ENCODE data around the gene KBTBD13. TPM values are rescaled to one million over a fixed set of nuclear protein-coding genes. Genes with fewer than 3 reads are reported as not detected.
"Not testable (repeated sequence)": the region's sequence is repeated elsewhere in the genome, so short reads cannot be mapped to it uniquely, and the experiment has no call there.

KBTBD13 gene
- total and polyA plus RNA-seq, 12 donors: not detected

GRCh38 chr15:65095747-65096104, 19.2 kb downstream of the KBTBD13 start:
- no peaks in the 10 kb centered on the region for H3K9me3 ChIP-seq (replicated peaks in 1 of 3)
- TF ChIP-seq POLR2A (IDR thresholded peaks at IDR 0.05): no peak
- TF ChIP-seq CTCF (IDR thresholded peaks at IDR 0.05): no peak
- intact Hi-C loops (cut with DNase I): loop anchor here in 1 of 2 donors (10.0 kb wide), 1 partner anchor 51 kb away; the partner anchor contains the start of gene SLC51B
- peaks cover 0 to 11% of the 10 kb centered on the region in 2 donors for H3K4me1 ChIP-seq (replicated peaks in 1 of 2)
- 83 to 90% (median 87%) methylated on average over 3 to 6 of the region's 6 CpGs for WGBS, 4 donors
- H3K27me3 ChIP-seq: no peaks in the 10 kb centered on the region
- peaks cover 0 to 29% of the 10 kb centered on the region in 2 donors for H3K36me3 ChIP-seq (replicated peaks in 1 of 2)
- peak in 1 of 7 donors; percentile 40 for DNase-seq
- no peak overlapping the region for H3K27ac ChIP-seq
- no peak overlapping the region for H3K4me3 ChIP-seq

GRCh38 chr15:65096481-65097385, 20.2 kb downstream of the KBTBD13 start:
- peaks cover 0 to 29% of the 10 kb centered on the region in 2 donors for H3K36me3 ChIP-seq (replicated peaks in 1 of 2)
- no peaks in the 10 kb centered on the region for H3K9me3 ChIP-seq (replicated peaks in 1 of 3)
- peak in 1 of 7 donors; percentile 21 for DNase-seq
- no peak overlapping the region for H3K4me3 ChIP-seq
- no peak for TF ChIP-seq CTCF (IDR thresholded peaks at IDR 0.05)
- no peak for TF ChIP-seq POLR2A (IDR thresholded peaks at IDR 0.05)
- 86 to 93% (median 89%) methylated on average over 3 to 6 of the region's 6 CpGs for WGBS, 4 donors
- H3K27ac ChIP-seq: no peak overlapping the region
- intact Hi-C loops (cut with DNase I): loop anchor here in 1 of 2 donors (10.0 kb wide), 1 partner anchor 52 kb away; the partner anchor contains the start of gene SLC51B
- peaks cover 0 to 11% of the 10 kb centered on the region in 2 donors for H3K4me1 ChIP-seq (replicated peaks in 1 of 2)
- no peaks in the 10 kb centered on the region for H3K27me3 ChIP-seq

- Histone ChIP-seq H3K27me3 (no peaks in the 10 kb centered on the region), H3K4me3 (no peak overlapping the region), H3K4me1 (replicated peaks in 1 of 2) (peaks cover 0 to 11% of the 10 kb centered on the region in 2 donors), H3K9me3 (replicated peaks in 1 of 3) (no peaks in the 10 kb centered on the region), H3K36me3 (replicated peaks in 1 of 2) (peaks cover 0 to 29% of the 10 kb centered on the region in 2 donors), H3K27ac (no peak overlapping the region)
- 95 to 98% (median 95%) methylated on average over 6 to 7 of the region's 7 CpGs for WGBS, 4 donors
- peak in 1 of 7 donors; percentile 27 for DNase-seq
- TF ChIP-seq POLR2A (IDR thresholded peaks at IDR 0.05) (no peak), CTCF (IDR thresholded peaks at IDR 0.05) (no peak)
- intact Hi-C loops (cut with DNase I): loop anchor here in 1 of 2 donors (10.0 kb wide), 1 partner anchor 53 kb away; the partner anchor contains the start of gene SLC51B
These were observed 21.2 kb downstream of the KBTBD13 start for GRCh38 chr15:65097651-65098263.

- no peak for TF ChIP-seq POLR2A (IDR thresholded peaks at IDR 0.05)
- no peak for TF ChIP-seq CTCF (IDR thresholded peaks at IDR 0.05)
- DNase-seq: peak in 2 of 7 donors; percentile 14 to 36
- WGBS, 4 donors: 93 to 96% (median 95%) methylated on average over 3 to 5 of the region's 5 CpGs
These were observed 22.8 kb downstream of the KBTBD13 start for GRCh38 chr15:65099336-65099735.

GRCh38 chr15:65099801-65100200, 23.3 kb downstream of the KBTBD13 start:
- H3K27ac ChIP-seq; H3K27me3 ChIP-seq; H3K4me1 ChIP-seq (replicated peaks in 1 of 2); H3K4me3 ChIP-seq; H3K9me3 ChIP-seq (replicated peaks in 1 of 3): not testable (repeated sequence)
- WGBS, 4 donors: 93 to 95% (median 94%) methylated on average over 9 to 10 of the region's 10 CpGs
- intact Hi-C loops (cut with DNase I): loop anchor here (10.0 kb wide), 2 partner anchors 45 to 55 kb away; partner anchors contain the start of gene SLC51B (in 1 of the 2)
- peaks cover 0 to 29% of the 10 kb centered on the region in 2 donors for H3K36me3 ChIP-seq (replicated peaks in 1 of 2)
- peak in 2 of 7 donors; percentile 11 to 18 for DNase-seq

More at GRCh38 chr15:65099336-65099735, 22.8 kb downstream of the KBTBD13 start:
- H3K4me3 ChIP-seq: no peak overlapping the region
- peaks cover 0 to 10% of the 10 kb centered on the region in 2 donors for H3K4me1 ChIP-seq (replicated peaks in 1 of 2)
- H3K27ac ChIP-seq: no peak overlapping the region
- intact Hi-C loops (cut with DNase I): loop anchor here in 1 of 2 donors (10.0 kb wide), 1 partner anchor 55 kb away; the partner anchor contains the start of gene SLC51B
- no peaks in the 10 kb centered on the region for H3K27me3 ChIP-seq
- peaks cover 0 to 29% of the 10 kb centered on the region in 2 donors for H3K36me3 ChIP-seq (replicated peaks in 1 of 2)
- no peaks in the 10 kb centered on the region for H3K9me3 ChIP-seq (replicated peaks in 1 of 3)
